IMR-90 (cell line): ENCODE measurements around the gene CNDP1. TPM values are rescaled to one million over a fixed set of nuclear protein-coding genes. Genes with fewer than 3 reads are reported as not detected.
A peak's percentile ranks its signal among the peaks of the same experiment; 100 is the strongest.

ENCODE experiments used
- ATAC-seq: fragments of 200-7000 bp; cut with Tn5 transposase; 2 replicates; pipeline ENCODE4 v1.9.1; 2020; ENCODE audit warnings: low read depth, mild to moderate bottlenecking, moderate library complexity
- BruUV-seq: library from RNA; stranded (reverse); fragments of 400-500 nt; replicated peaks from 2 replicates; lab custom pipeline; 2021; lab: Mats Ljungman, UMichigan
- CTCF ChIA-PET: fragments of 300-600 bp; formaldehyde crosslinking; extraction: SDS; loops from one replicate; lab custom pipeline; 2021; ENCODE audit warnings: antibody characterized with exemption; lab: Yijun Ruan, JAX
- POLR2A ChIA-PET: fragments of 300-600 bp; sonication (Branson Sonifier 250); formaldehyde crosslinking; loops from one replicate; lab custom pipeline; 2022; ENCODE audit warnings: antibody characterized with exemption; ENCODE audit not compliant: unreplicated experiment; lab: Charles Lee
- DNase-seq: peaks from one replicate; pipeline ENCODE4 v3.0.0; 2013
- H2AFZ ChIP-seq: replicated peaks from 2 replicates; pipeline ENCODE3; 2013; ENCODE audit warnings: low read length, mild to moderate bottlenecking; ENCODE audit not compliant: poor library complexity
- H2AK5ac ChIP-seq: 2 replicates; pipeline ENCODE4 v1.6.1; 2013; ENCODE audit warnings: low read depth, low read length, inconsistent platforms
- H2AK9ac ChIP-seq: replicated peaks from 2 replicates; pipeline ENCODE3; 2013; ENCODE audit warnings: mild to moderate bottlenecking, low read depth, low read length, moderate library complexity; ENCODE audit not compliant: poor library complexity
- H2BK120ac ChIP-seq: 2 replicates; pipeline ENCODE4 v1.6.1; 2013; ENCODE audit warnings: low read depth, low read length, inconsistent platforms
- H2BK15ac ChIP-seq: 3 replicates; pipeline ENCODE4 v1.6.1; 2013; ENCODE audit warnings: low read depth, low read length, inconsistent platforms
- H2BK20ac ChIP-seq: 2 replicates; pipeline ENCODE4 v1.6.1; 2013; ENCODE audit warnings: low read depth, mild to moderate bottlenecking, inconsistent platforms, low read length, moderate library complexity
- H2BK5ac ChIP-seq: 2 replicates; pipeline ENCODE4 v1.6.1; 2013; ENCODE audit warnings: mild to moderate bottlenecking, low read depth, low read length, inconsistent platforms; ENCODE audit not compliant: poor library complexity, severe bottlenecking
- H3K14ac ChIP-seq: replicated peaks from 2 replicates; pipeline ENCODE4 v1.6.1; 2013; ENCODE audit warnings: low read depth, low read length, inconsistent platforms
- H3K18ac ChIP-seq: 2 replicates; pipeline ENCODE4 v1.6.1; 2013; ENCODE audit warnings: low read depth, low read length, control low read depth
- H3K23ac ChIP-seq: 2 replicates; pipeline ENCODE4 v1.6.1; 2013; ENCODE audit warnings: low read depth, low read length, inconsistent platforms
- H3K27ac ChIP-seq: 2 replicates; pipeline ENCODE4 v1.5.1; 2013; ENCODE audit warnings: mild to moderate bottlenecking, control low read depth, low read length; ENCODE audit not compliant: insufficient read depth
- H3K27me3 ChIP-seq: 2 replicates; pipeline ENCODE4 v1.6.1; 2013; ENCODE audit warnings: low read length; ENCODE audit not compliant: control insufficient read depth, insufficient read depth
- H3K36me3 ChIP-seq: 2 replicates; pipeline ENCODE4 v1.6.1; 2013; ENCODE audit warnings: low read length, mixed read lengths; ENCODE audit not compliant: control insufficient read depth, insufficient read depth
- H3K4ac ChIP-seq: 2 replicates; pipeline ENCODE4 v1.6.1; 2013; ENCODE audit warnings: low read depth, low read length, inconsistent platforms
- H3K4me1 ChIP-seq: 2 replicates; pipeline ENCODE4 v1.6.1; 2013; ENCODE audit warnings: low read length, mixed read lengths; ENCODE audit not compliant: control insufficient read depth, insufficient read depth
- H3K4me2 ChIP-seq: 2 replicates; pipeline ENCODE4 v1.6.1; 2013; ENCODE audit warnings: low read depth, mild to moderate bottlenecking, control low read depth, low read length, moderate library complexity
- H3K4me3 ChIP-seq: 2 replicates; pipeline ENCODE4 v1.5.1; 2013; ENCODE audit warnings: low read depth, mild to moderate bottlenecking, control low read depth, low read length, moderate library complexity; ENCODE audit not compliant: insufficient read depth
- H3K56ac ChIP-seq: 2 replicates; pipeline ENCODE4 v1.6.1; 2013; ENCODE audit warnings: low read length, inconsistent platforms; ENCODE audit not compliant: insufficient read depth; ENCODE audit errors: extremely low read depth
- H3K79me1 ChIP-seq, 2 experiments: 2 replicates each; pipeline ENCODE4 v1.6.1; 2013; ENCODE audit warnings: low read length in 2 of 2, inconsistent platforms in 1 of 2, low read depth in 1 of 2
- H3K9ac ChIP-seq: 2 replicates; pipeline ENCODE4 v1.6.1; 2013; ENCODE audit warnings: low read depth, low read length, control low read depth
- H3K9me1 ChIP-seq: 2 replicates; pipeline ENCODE4 v1.6.1; 2013; ENCODE audit warnings: low read length, inconsistent platforms; ENCODE audit not compliant: insufficient read depth
- H3K9me3 ChIP-seq: 2 replicates; pipeline ENCODE4 v1.6.1; 2013; ENCODE audit warnings: low read length; ENCODE audit not compliant: control insufficient read depth, insufficient read depth
- H4K20me1 ChIP-seq: 2 replicates; pipeline ENCODE4 v1.6.1; 2013; ENCODE audit warnings: low read length, inconsistent platforms; ENCODE audit not compliant: insufficient read depth
- H4K5ac ChIP-seq: 2 replicates; pipeline ENCODE4 v1.6.1; 2013; ENCODE audit warnings: mild to moderate bottlenecking, low read depth, low read length, control low read depth
- H4K8ac ChIP-seq, 2 experiments: 2 replicates each; pipeline ENCODE4 v1.6.1; 2013; ENCODE audit warnings: low read depth in 2 of 2, low read length in 2 of 2, control low read depth in 1 of 2, inconsistent platforms in 1 of 2
- H4K91ac ChIP-seq: 2 replicates; pipeline ENCODE4 v1.6.1; 2013; ENCODE audit warnings: low read depth, low read length, inconsistent platforms; ENCODE audit not compliant: insufficient read depth
- BHLHE40 ChIP-seq: fragments of 150-350 bp; IDR thresholded peaks from 2 replicates; pipeline ENCODE4 v1.6.1; 2016; ENCODE audit warnings: mild to moderate bottlenecking, low read depth, low read length
- CEBPB ChIP-seq: IDR thresholded peaks from 2 replicates; pipeline ENCODE4 v1.6.1; 2012; ENCODE audit warnings: low read depth, low read length, improper control_type of control experiment
- CHD1 ChIP-seq: IDR thresholded peaks from 2 replicates; pipeline ENCODE4 v1.6.1; 2012; ENCODE audit warnings: low read depth, low read length, improper control_type of control experiment
- FOS ChIP-seq: fragments of 150-350 bp; IDR thresholded peaks from 2 replicates; pipeline ENCODE4 v1.6.1; 2016; ENCODE audit warnings: low read depth, low read length
- MAFK ChIP-seq: IDR thresholded peaks from 2 replicates; pipeline ENCODE4 v1.6.1; 2012; ENCODE audit warnings: low read depth, low read length, improper control_type of control experiment
- MAZ ChIP-seq: IDR thresholded peaks from 2 replicates; pipeline ENCODE4 v1.6.1; 2012; ENCODE audit warnings: low read depth, mild to moderate bottlenecking, low read length, improper control_type of control experiment, moderate library complexity, borderline replicate concordance
- MXI1 ChIP-seq: IDR thresholded peaks from 2 replicates; pipeline ENCODE4 v1.6.1; 2012; ENCODE audit warnings: low read depth, mild to moderate bottlenecking, low read length, moderate library complexity, borderline replicate concordance
- NFE2L2 ChIP-seq: fragments of 150-350 bp; IDR thresholded peaks from 2 replicates; pipeline ENCODE4 v1.6.1; 2016; ENCODE audit warnings: low read depth, mild to moderate bottlenecking, low read length
- POLR2A ChIP-seq: IDR thresholded peaks from 2 replicates; pipeline ENCODE4 v1.6.1; 2012; ENCODE audit warnings: mild to moderate bottlenecking, low read depth, low read length
- RFX5 ChIP-seq: IDR thresholded peaks from 2 replicates; pipeline ENCODE4 v1.8.0; 2012; ENCODE audit warnings: low read depth, mild to moderate bottlenecking, low read length, moderate library complexity
- SMC3 ChIP-seq: fragments of 150-350 bp; IDR thresholded peaks from 2 replicates; pipeline ENCODE4 v1.6.1; 2016; ENCODE audit warnings: low read depth, mild to moderate bottlenecking, antibody characterized with exemption, low read length, moderate library complexity
- WGBS, 2 experiments: methylation state at CpG; one replicate each; pipeline versions ENCODE4 v1.1.5 to v1.1.7; 2013; ENCODE audit warnings: missing lambda C conversion rate in 2 of 2; ENCODE audit not compliant: insufficient read length in 1 of 2; ENCODE audit errors: extremely low coverage in 2 of 2; 5-methylcytosine and 5-hydroxymethylcytosine counted together
- dilution Hi-C: fragments of 300-500 bp; cut with HindIII; formaldehyde crosslinking; loops from one replicate; pipeline ENCODE4 v1.14.3; 2018; ENCODE audit warnings: low sequenced_read_pairs; ENCODE audit not compliant: unreplicated experiment
- in situ Hi-C: fragments of 300-500 bp; cut with MboI; formaldehyde crosslinking; loops from 3 replicates; pipeline ENCODE4 v1.14.3; 2019; ENCODE audit warnings: low sequenced_read_pairs, inconsistent platforms, mixed read lengths
- intact Hi-C: fragments of 100-400 bp; cut with micrococcal nuclease; formaldehyde crosslinking; loops from 2 replicates; pipeline ENCODE4 v1.10.0; 2022
- polyA plus RNA-seq, 3 experiments: library from polyadenylated mRNA; depleted of rRNA; stranded (reverse); fragments of >200 nt; gene quantifications; 2 replicates each; pipeline ENCODE4 v1.2.3, GENCODE V29; 2012; ENCODE audit warnings: low replicate concordance in 1 of 3
- total RNA-seq: library from RNA; depleted of rRNA; stranded (reverse); fragments of >200 nt; gene quantifications from 2 replicates; pipeline ENCODE4 v1.2.3, GENCODE V29; 2012
- TF ChIP-seq, protein P1 (sequence below): fragments of 150-350 bp; IDR thresholded peaks from 2 replicates; pipeline ENCODE4 v1.6.1; 2016; ENCODE audit warnings: low read depth, mild to moderate bottlenecking, low read length, moderate library complexity, borderline replicate concordance
- TF ChIP-seq, protein P2 (sequence below): conservative IDR thresholded peaks from 2 replicates; pipeline ENCODE4 v1.5.1; 2012; ENCODE audit warnings: mild to moderate bottlenecking, low read depth, low read length, improper control_type of control experiment

CNDP1 gene
- total and polyA plus RNA-seq, 2 of the 4 experiments (the other 2 are of a cell fraction): not detected

DNA sequence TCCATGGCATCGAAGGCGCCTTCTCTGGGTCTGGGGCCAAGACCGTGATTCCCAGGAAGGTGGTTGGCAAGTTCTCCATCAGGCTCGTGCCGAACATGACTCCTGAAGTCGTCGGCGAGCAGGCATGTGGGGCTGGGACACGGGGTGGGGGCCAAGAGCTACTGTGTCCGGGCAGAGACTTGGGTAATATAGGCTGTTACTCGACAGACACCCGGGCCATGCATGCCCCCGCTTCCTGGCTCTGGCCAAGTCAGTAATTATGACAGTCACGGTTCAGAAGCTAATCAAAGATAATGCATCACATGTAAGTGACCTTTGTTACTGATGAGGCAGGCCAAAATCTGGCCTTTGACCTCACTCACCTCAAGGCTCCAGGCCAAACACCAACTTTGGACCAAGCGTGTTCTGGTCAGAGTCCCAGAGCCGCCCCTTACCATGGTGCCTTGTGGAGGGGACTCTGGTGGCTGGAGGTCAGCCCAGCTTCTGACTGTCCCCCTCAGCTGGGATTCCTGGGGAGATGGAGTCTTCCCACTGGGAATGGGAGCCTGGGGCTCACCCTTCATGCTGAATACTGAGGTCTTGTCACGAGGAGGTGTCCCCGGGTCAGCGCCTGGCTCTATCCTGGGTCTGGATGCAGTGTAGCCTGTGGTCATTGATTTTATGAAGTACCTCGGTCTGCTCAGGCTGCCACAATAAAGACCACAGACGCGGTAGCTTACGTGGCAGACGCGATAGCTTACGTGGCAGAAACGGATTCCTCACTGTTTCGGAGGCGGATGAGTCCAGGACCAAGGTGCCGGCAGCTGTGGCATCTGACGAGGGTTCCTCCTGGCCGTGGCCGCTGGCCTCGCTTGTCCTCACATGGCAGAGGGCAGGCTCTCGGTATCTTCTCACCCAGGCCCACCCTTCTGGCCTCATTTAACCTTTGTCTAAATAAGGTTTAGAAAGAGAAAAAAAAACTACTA is 17.7 kb upstream of the CNDP1 start:
- in situ Hi-C loops: no loop called here
- Histone ChIP-seq H3K9me1 (no peaks in the 10 kb centered on the region), H2BK15ac (no peak overlapping the region)

More for the DNA sequence above, 17.7 kb upstream of the CNDP1 start:
- Histone ChIP-seq H3K4me1 (no peaks in the 10 kb centered on the region), H3K4me2 (no peak overlapping the region), H3K36me3 (peaks cover 61% of the 10 kb centered on the region), H3K4ac (no peak overlapping the region), H2AK9ac (peak overlapping the region; percentile 8), H2AK5ac (no peak overlapping the region), H3K9me3 (no peaks in the 10 kb centered on the region), H3K18ac (no peak overlapping the region), H4K8ac (no peak overlapping the region), H3K9ac (no peak overlapping the region), H3K14ac (no peak overlapping the region), H3K4me3 (no peak overlapping the region), H2BK5ac (no peak overlapping the region), H3K23ac (no peak overlapping the region), H3K79me1 (no peaks in the 10 kb centered on the region; a peak in 1 of 4 replicates), H4K91ac (no peak overlapping the region), H2BK20ac (no peak overlapping the region), H2AFZ (no peak overlapping the region), H3K27ac (no peak overlapping the region), H4K20me1 (no peaks in the 10 kb centered on the region; the same call in 1 of the 2 replicates), H3K27me3 (no peaks in the 10 kb centered on the region), H2BK120ac (no peak overlapping the region), H3K56ac (no peak overlapping the region), H4K5ac (no peak overlapping the region)
- no peak for ATAC-seq
- BruUV-seq: no TSS peak
- 97% methylated on average over 21 of the region's 35 CpGs; no CpG with 5 or more reads in 1 of the 2 experiments for WGBS, 2 experiments
- TF ChIP-seq CEBPB (no peak), NFE2L2 (no peak), MXI1 (no peak), MAFK (no peak), CHD1 (no peak), BHLHE40 (no peak), MAZ (no peak), FOS (no peak), SMC3 (no peak), POLR2A (no peak), RFX5 (no peak)
- TF ChIP-seq, protein P1, sequence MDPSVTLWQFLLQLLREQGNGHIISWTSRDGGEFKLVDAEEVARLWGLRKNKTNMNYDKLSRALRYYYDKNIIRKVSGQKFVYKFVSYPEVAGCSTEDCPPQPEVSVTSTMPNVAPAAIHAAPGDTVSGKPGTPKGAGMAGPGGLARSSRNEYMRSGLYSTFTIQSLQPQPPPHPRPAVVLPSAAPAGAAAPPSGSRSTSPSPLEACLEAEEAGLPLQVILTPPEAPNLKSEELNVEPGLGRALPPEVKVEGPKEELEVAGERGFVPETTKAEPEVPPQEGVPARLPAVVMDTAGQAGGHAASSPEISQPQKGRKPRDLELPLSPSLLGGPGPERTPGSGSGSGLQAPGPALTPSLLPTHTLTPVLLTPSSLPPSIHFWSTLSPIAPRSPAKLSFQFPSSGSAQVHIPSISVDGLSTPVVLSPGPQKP: no peak
- TF ChIP-seq, protein P2, sequence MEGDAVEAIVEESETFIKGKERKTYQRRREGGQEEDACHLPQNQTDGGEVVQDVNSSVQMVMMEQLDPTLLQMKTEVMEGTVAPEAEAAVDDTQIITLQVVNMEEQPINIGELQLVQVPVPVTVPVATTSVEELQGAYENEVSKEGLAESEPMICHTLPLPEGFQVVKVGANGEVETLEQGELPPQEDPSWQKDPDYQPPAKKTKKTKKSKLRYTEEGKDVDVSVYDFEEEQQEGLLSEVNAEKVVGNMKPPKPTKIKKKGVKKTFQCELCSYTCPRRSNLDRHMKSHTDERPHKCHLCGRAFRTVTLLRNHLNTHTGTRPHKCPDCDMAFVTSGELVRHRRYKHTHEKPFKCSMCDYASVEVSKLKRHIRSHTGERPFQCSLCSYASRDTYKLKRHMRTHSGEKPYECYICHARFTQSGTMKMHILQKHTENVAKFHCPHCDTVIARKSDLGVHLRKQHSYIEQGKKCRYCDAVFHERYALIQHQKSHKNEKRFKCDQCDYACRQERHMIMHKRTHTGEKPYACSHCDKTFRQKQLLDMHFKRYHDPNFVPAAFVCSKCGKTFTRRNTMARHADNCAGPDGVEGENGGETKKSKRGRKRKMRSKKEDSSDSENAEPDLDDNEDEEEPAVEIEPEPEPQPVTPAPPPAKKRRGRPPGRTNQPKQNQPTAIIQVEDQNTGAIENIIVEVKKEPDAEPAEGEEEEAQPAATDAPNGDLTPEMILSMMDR: no peak
- intact Hi-C loops: no loop called here
- CTCF ChIA-PET: no interaction called here
- dilution Hi-C loops: no loop called here
- DNase-seq: no peak
- POLR2A ChIA-PET: interaction anchor here (0.6 kb wide), 1 partner anchor 35 kb away, joined by 5 read pairs; no protein-coding TSS in a partner anchor
